Measurements from ENCODE around the gene TAS2R7. TPM values are rescaled to one million over a fixed set of nuclear protein-coding genes. Genes with fewer than 3 reads are reported as not detected.

Gene TAS2R7, protein sequence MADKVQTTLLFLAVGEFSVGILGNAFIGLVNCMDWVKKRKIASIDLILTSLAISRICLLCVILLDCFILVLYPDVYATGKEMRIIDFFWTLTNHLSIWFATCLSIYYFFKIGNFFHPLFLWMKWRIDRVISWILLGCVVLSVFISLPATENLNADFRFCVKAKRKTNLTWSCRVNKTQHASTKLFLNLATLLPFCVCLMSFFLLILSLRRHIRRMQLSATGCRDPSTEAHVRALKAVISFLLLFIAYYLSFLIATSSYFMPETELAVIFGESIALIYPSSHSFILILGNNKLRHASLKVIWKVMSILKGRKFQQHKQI
- not detected in 2 replicates for polyA plus RNA-seq (2013)

- no peak within 1 kb of the TSS for H4K8ac ChIP-seq (ENCODE audit: low read depth, low read length)
- no peaks in the 10 kb centered on the region for H3K9me3 ChIP-seq (ENCODE audit: insufficient read depth, low read depth, low read length)
- no peak within 1 kb of the TSS for H2AFZ ChIP-seq (ENCODE audit: insufficient read depth, low read length, poor library complexity)
- H4K91ac ChIP-seq (ENCODE audit: low read depth, low read length), result no peak within 1 kb of the TSS
- no peak within 1 kb of the TSS for H2BK120ac ChIP-seq (ENCODE audit: insufficient read depth, low read length, poor library complexity)
- H3K27ac ChIP-seq (ENCODE audit: low read depth, low read length), result no peak within 1 kb of the TSS
- no peak within 1 kb of the TSS for H2BK5ac ChIP-seq (ENCODE audit: low read depth, low read length, poor library complexity)
- H3K27me3 ChIP-seq (ENCODE audit: insufficient read depth, low read length), result no peaks in the 10 kb centered on the region
- H3K4me1 ChIP-seq (ENCODE audit: control insufficient read depth in 1 of 2, insufficient read depth in 2 of 2, low read length in 2 of 2), result no peaks in the 10 kb centered on the region
- no peak for DNase-seq
- no peak within 1 kb of the TSS for H2BK12ac ChIP-seq (ENCODE audit: low read length)
- peak within 1 kb of the TSS; percentile 73 for H3K23ac ChIP-seq (ENCODE audit: low read length)
- no peak within 1 kb of the TSS for H2AK5ac ChIP-seq (ENCODE audit: low read length)
- no CpG with 5 or more reads among the region's 4 CpGs for WGBS (ENCODE audit: extremely low coverage, insufficient coverage, insufficient read length)
- H3K4me3 ChIP-seq (ENCODE audit: low read depth, low read length), result no peak within 1 kb of the TSS
- H3K36me3 ChIP-seq (ENCODE audit: control insufficient read depth in 1 of 2, insufficient read depth in 2 of 2, low read length in 2 of 2), result no peaks in the 10 kb centered on the region
- H3K79me2 ChIP-seq (ENCODE audit: control insufficient read depth, insufficient read depth, low read length, poor library complexity), result no peaks in the 10 kb centered on the region
- no peak within 1 kb of the TSS for H3K18ac ChIP-seq (ENCODE audit: low read length)
- H4K12ac ChIP-seq (ENCODE audit: low read depth, low read length), result no peak within 1 kb of the TSS
- H3K9ac ChIP-seq (ENCODE audit: low read length), result no peak within 1 kb of the TSS
- no peaks in the 10 kb centered on the region for H3K79me1 ChIP-seq (ENCODE audit: low read length)
- H3K4ac ChIP-seq (ENCODE audit: low read depth, low read length), result no peak within 1 kb of the TSS
- H3K4me2 ChIP-seq (ENCODE audit: low read length), result no peak within 1 kb of the TSS
- H3K14ac ChIP-seq (ENCODE audit: low read length), result no peak within 1 kb of the TSS
These were observed at the start of gene TAS2R7 for GRCh38 chr12:10802587-10802986. TSS of gene TAS2R7 (minus strand) at chr12:10802627. CDS start at chr12:10802570, 57 bp downstream.

DNA sequence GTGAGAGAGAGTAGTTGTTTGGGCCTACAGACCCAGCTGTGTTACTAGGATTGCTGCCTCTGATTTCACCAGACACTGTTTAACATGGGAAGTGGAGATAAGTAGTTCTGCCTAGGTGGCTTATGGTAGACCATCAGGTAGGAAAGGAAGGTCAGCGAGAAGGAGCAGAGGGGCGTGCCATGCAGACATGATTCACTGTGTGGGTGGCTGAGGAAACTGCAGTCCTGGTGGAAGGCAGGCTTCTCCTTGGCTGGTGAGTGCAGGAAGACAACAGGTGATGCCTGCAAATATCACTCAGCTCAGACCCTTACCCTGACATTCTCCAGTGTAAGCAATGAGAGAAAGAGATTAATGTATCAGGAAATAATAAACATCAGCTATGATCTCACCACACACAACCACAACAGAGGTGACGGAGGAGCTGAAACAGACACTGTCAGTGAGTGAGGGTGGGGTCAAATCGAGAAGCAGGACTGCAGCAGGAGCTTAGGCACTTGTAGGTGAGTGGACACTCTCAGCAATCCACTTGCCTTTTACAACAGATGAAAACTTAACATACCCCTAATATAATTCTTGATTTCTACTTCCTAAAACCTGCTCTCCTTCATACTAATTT is 48.9 kb upstream of the TAS2R7 start:
- Histone ChIP-seq H3K79me2 (ENCODE audit: control insufficient read depth, insufficient read depth, low read length, poor library complexity) (no peaks in the 10 kb centered on the region), H3K79me1 (ENCODE audit: low read length) (no peaks in the 10 kb centered on the region), H4K12ac (ENCODE audit: low read depth, low read length) (no peak overlapping the region), H2BK120ac (ENCODE audit: insufficient read depth, low read length, poor library complexity) (no peak overlapping the region), H2BK5ac (ENCODE audit: low read depth, low read length, poor library complexity) (no peak overlapping the region), H3K23ac (ENCODE audit: low read length) (no peak overlapping the region), H2AFZ (ENCODE audit: insufficient read depth, low read length, poor library complexity) (no peak overlapping the region), H3K9ac (ENCODE audit: low read length) (no peak overlapping the region), H3K27me3 (ENCODE audit: insufficient read depth, low read length) (no peaks in the 10 kb centered on the region), H3K36me3 (ENCODE audit: control insufficient read depth in 1 of 2, insufficient read depth in 2 of 2, low read length in 2 of 2) (peaks cover 7 to 9% of the 10 kb centered on the region in 2 experiments), H3K4me2 (ENCODE audit: low read length) (no peak overlapping the region), H4K8ac (ENCODE audit: low read depth, low read length) (no peak overlapping the region), H3K4me3 (ENCODE audit: low read depth, low read length) (no peak overlapping the region), H3K4ac (ENCODE audit: low read depth, low read length) (no peak overlapping the region), H2AK5ac (ENCODE audit: low read length) (no peak overlapping the region), H3K4me1 (ENCODE audit: control insufficient read depth in 1 of 2, insufficient read depth in 2 of 2, low read length in 2 of 2) (no peaks in the 10 kb centered on the region), H2BK12ac (ENCODE audit: low read length) (no peak overlapping the region), H3K9me3 (ENCODE audit: insufficient read depth, low read depth, low read length) (peaks cover 9% of the 10 kb centered on the region), H3K27ac (ENCODE audit: low read depth, low read length) (no peak overlapping the region), H3K14ac (ENCODE audit: low read length) (no peak overlapping the region), H4K91ac (ENCODE audit: low read depth, low read length) (no peak overlapping the region), H3K18ac (ENCODE audit: low read length) (no peak overlapping the region)
- no peak for DNase-seq
- no CpG with 5 or more reads among the region's 4 CpGs for WGBS (ENCODE audit: extremely low coverage, insufficient coverage, insufficient read length)

GRCh38 chr12:10849425-10849878 is 47.0 kb upstream of the TAS2R7 start, which contains the start of gene PRR4:
TSS of gene PRR4 (minus strand) at chr12:10849475. CDS start at chr12:10849437, 38 bp downstream.
- H3K4ac ChIP-seq (ENCODE audit: low read depth, low read length), result no peak within 1 kb of the TSS
- peaks cover 1 to 3% of the 10 kb centered on the region in 2 experiments for H3K36me3 ChIP-seq (ENCODE audit: control insufficient read depth in 1 of 2, insufficient read depth in 2 of 2, low read length in 2 of 2)
- H3K9me3 ChIP-seq (ENCODE audit: insufficient read depth, low read depth, low read length), result peaks cover 4% of the 10 kb centered on the region
- DNase-seq, result no peak
- no peaks in the 10 kb centered on the region for H3K79me1 ChIP-seq (ENCODE audit: low read length)
- no peaks in the 10 kb centered on the region for H3K79me2 ChIP-seq (ENCODE audit: control insufficient read depth, insufficient read depth, low read length, poor library complexity)
- no peak within 1 kb of the TSS for H4K8ac ChIP-seq (ENCODE audit: low read depth, low read length)
- no peak within 1 kb of the TSS for H3K4me2 ChIP-seq (ENCODE audit: low read length)
- no peak within 1 kb of the TSS for H2BK5ac ChIP-seq (ENCODE audit: low read depth, low read length, poor library complexity)
- no peak within 1 kb of the TSS for H4K91ac ChIP-seq (ENCODE audit: low read depth, low read length)
- H3K9ac ChIP-seq (ENCODE audit: low read length), result no peak within 1 kb of the TSS
- H3K23ac ChIP-seq (ENCODE audit: low read length), result no peak within 1 kb of the TSS
- H3K27ac ChIP-seq (ENCODE audit: low read depth, low read length), result no peak within 1 kb of the TSS
- no peak within 1 kb of the TSS for H3K18ac ChIP-seq (ENCODE audit: low read length)
- no peak within 1 kb of the TSS for H2BK120ac ChIP-seq (ENCODE audit: insufficient read depth, low read length, poor library complexity)
- H3K14ac ChIP-seq (ENCODE audit: low read length), result no peak within 1 kb of the TSS
- no peak within 1 kb of the TSS for H4K12ac ChIP-seq (ENCODE audit: low read depth, low read length)
- no peak within 1 kb of the TSS for H2AFZ ChIP-seq (ENCODE audit: insufficient read depth, low read length, poor library complexity)
- no peak within 1 kb of the TSS for H2BK12ac ChIP-seq (ENCODE audit: low read length)
- WGBS (ENCODE audit: extremely low coverage, insufficient coverage, insufficient read length), result no CpG with 5 or more reads among the region's 4 CpGs
- no peaks in the 10 kb centered on the region for H3K27me3 ChIP-seq (ENCODE audit: insufficient read depth, low read length)
- H3K4me3 ChIP-seq (ENCODE audit: low read depth, low read length), result no peak within 1 kb of the TSS
- H3K4me1 ChIP-seq (ENCODE audit: control insufficient read depth in 1 of 2, insufficient read depth in 2 of 2, low read length in 2 of 2), result no peaks in the 10 kb centered on the region
- H2AK5ac ChIP-seq (ENCODE audit: low read length), result no peak within 1 kb of the TSS

DNA sequence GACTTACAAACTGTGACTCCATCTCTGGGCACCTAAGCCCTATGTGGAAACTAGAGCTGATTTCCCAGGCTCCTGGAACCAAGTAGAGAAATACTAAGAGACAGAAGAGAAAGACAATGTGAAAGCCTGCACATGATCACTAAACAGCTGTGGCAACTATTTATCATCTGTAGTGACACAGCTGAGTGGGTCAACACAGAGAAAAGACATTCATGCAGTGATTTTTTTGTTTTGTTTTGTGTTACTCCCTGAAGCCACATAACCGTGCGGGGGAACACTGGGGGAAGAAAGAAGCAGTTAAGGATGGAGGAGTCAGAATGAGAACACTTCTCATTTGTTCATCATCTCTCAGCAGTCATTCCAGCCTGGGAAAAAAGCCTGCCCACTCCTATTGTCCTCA is 45.3 kb upstream of the TAS2R7 start:
- Histone ChIP-seq H2AFZ (ENCODE audit: insufficient read depth, low read length, poor library complexity) (no peak overlapping the region), H2BK12ac (ENCODE audit: low read length) (no peak overlapping the region), H2BK5ac (ENCODE audit: low read depth, low read length, poor library complexity) (no peak overlapping the region), H3K18ac (ENCODE audit: low read length) (no peak overlapping the region), H3K27ac (ENCODE audit: low read depth, low read length) (no peak overlapping the region), H3K9me3 (ENCODE audit: insufficient read depth, low read depth, low read length) (no peaks in the 10 kb centered on the region), H4K12ac (ENCODE audit: low read depth, low read length) (no peak overlapping the region), H3K23ac (ENCODE audit: low read length) (no peak overlapping the region), H2BK120ac (ENCODE audit: insufficient read depth, low read length, poor library complexity) (no peak overlapping the region), H3K14ac (ENCODE audit: low read length) (no peak overlapping the region), H3K79me1 (ENCODE audit: low read length) (no peaks in the 10 kb centered on the region), H2AK5ac (ENCODE audit: low read length) (no peak overlapping the region), H3K36me3 (ENCODE audit: control insufficient read depth in 1 of 2, insufficient read depth in 2 of 2, low read length in 2 of 2) (peaks cover 1 to 3% of the 10 kb centered on the region in 2 experiments), H4K91ac (ENCODE audit: low read depth, low read length) (no peak overlapping the region), H3K4me3 (ENCODE audit: low read depth, low read length) (no peak overlapping the region), H4K8ac (ENCODE audit: low read depth, low read length) (no peak overlapping the region), H3K79me2 (ENCODE audit: control insufficient read depth, insufficient read depth, low read length, poor library complexity) (no peaks in the 10 kb centered on the region), H3K9ac (ENCODE audit: low read length) (peak overlapping the region; percentile 46), H3K4me1 (ENCODE audit: control insufficient read depth in 1 of 2, insufficient read depth in 2 of 2, low read length in 2 of 2) (no peaks in the 10 kb centered on the region), H3K4ac (ENCODE audit: low read depth, low read length) (no peak overlapping the region), H3K27me3 (ENCODE audit: insufficient read depth, low read length) (no peaks in the 10 kb centered on the region), H3K4me2 (ENCODE audit: low read length) (no peak overlapping the region)
- no peak for DNase-seq
- no CpG with 5 or more reads among the region's 2 CpGs for WGBS (ENCODE audit: extremely low coverage, insufficient coverage, insufficient read length)

Measured in trophoblast cell (in vitro differentiated cells and primary cell).